ENCODE measurements around the gene GCN1.
"Not testable (repeated sequence)": the region's sequence is repeated elsewhere in the genome, so short reads cannot be mapped to it uniquely, and the experiment has no call there.

The GCN1 gene

DNA sequence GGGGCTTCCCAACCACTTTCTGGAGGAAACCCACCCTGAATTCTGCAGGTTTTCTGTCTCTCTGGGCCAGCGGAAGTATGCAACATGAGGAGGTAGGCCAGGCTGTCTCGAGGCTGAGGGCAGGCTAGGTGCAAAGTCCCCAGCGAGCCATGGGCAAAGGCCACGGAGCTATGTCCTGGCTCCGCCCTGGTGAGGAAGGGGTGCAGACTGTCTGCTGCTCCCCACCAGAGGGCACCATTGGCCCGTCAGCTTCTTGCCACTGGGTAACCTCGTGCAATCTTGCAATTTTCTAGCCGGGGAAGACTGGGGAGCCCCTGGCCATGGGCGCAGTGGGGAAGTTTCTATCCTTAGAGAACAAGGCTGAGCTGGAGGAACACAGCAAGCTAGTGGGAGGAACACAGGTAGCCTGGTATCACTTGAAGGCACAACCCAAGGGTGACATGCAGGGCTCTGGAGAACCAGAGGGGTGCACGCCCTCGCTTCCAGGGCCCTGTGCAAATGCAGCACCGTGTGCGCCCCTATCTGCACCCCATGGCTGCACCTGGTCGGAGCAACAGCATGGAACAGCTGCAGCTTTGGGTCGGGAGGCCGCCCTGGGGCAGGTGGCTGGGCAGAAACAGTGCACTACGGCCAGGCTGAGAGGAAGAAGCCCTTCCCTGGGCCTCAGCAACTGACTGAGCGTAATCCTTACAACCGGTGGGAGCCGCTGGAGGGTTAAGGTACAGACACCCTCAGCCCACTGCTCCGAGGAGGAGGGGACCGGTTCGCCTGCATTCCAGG, 34.0 kb upstream of the GCN1 start:
- peak; percentile 92 for DNase-seq

- DNase-seq, result no peak
Measured at GRCh38 chr12:120228041-120228290, 33.5 kb upstream of the GCN1 start.

GRCh38 chr12:120227233-120228040, 32.9 kb upstream of the GCN1 start:
- DNase-seq, result peak; percentile 83

DNA sequence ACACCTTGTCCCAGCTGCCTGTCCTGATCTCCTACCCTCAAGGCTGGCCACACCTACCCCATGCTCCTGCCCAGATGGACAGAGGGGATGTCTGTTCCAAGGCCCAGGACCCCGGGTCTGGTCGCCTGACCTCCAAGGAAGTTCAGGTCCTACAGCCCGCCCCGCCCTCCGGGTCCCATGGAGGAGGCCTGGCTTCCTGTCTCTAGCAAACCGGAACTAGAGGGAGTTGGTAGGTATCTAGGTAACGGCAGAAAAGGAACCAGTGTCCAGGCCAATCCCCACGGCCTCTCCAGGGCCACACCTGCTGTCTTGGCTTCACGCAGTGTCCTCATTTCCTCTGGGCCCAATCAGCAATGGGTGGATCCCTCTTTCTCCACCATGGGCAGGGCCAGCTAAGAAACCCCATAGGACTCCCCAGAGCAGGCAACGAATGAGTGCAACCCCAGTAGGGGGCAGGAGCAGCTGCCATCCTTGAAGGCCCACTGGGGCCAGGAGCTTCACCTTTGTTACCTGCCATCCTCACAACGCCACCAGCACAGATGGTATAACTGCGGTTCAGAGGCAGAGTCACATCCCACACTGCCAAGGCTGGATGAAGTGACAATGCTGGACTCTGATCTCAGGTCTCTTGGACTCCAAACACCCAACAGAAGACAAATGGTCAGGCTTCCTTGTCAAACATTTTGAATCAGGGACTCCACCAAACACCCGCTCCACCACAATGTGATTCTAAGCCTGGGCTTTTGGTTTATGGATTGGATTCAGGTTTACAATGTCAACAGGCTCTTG, 31.5 kb upstream of the GCN1 start:
- peak; percentile 96 for DNase-seq

DNA sequence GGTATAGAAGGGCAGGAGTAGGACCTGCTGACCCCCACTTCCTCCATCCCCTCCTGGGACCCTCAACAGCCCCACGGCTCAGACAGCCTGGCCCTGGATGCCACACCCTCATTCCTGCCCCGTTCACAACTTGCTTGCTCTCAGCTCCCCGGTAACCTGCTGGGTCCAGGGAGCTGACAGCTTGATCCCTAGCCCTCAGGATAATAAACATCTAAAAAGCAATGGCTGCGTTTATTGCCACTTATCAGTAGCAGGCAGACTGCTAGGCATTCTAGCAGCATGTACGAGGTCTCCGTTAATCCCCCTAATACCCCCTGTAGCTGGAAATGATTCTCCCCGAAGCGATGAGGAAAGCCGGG, 30.7 kb upstream of the GCN1 start:
- peak; percentile 85 for DNase-seq

DNA sequence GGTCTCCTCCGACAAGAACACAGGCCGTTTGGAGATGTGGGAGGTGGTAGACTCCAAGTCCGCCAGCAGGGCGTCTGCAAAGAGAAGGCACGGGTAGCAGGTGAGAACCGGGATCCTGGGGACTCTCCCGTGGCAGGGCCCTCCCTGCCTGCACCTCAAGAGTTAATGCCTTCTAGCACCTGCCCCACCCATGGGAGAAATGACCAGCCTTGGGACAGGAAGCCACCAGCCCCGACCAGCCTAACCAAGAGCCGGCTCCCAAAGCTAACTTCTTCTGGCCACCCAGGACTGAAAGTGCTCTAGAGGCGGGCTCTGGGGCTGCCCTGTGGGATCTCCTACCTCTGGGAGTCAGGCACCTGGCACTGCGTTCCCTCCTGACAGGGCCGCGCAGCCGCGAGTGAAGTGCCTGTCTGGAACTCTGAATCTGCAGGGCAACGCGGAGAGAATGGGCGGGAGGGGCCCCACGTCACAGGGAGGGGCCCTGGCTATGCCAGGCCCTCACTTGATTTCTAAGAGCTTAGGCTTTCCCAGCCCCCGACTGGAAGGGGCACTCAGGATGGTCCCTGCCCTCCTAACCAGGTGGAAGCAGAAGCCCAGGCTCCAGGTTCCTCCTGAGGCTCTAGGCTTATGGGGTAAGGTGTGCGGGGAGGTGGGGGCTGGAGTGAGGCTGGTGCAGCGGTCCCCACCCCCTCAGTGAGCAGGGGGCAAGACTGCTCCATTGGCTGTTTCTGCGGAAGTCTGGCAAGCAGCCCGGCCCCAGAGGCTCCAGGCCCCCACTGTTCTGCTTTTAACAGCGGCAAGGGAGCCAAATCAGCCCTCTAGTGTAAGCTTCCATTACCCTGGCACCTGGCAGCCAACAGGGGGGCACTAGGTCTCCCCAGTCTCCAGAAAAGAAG, 30.0 kb upstream of the GCN1 start:
- peak; percentile 94 for DNase-seq

GRCh38 chr12:120223458-120224303, 29.2 kb upstream of the GCN1 start:
- no peak for DNase-seq

DNA sequence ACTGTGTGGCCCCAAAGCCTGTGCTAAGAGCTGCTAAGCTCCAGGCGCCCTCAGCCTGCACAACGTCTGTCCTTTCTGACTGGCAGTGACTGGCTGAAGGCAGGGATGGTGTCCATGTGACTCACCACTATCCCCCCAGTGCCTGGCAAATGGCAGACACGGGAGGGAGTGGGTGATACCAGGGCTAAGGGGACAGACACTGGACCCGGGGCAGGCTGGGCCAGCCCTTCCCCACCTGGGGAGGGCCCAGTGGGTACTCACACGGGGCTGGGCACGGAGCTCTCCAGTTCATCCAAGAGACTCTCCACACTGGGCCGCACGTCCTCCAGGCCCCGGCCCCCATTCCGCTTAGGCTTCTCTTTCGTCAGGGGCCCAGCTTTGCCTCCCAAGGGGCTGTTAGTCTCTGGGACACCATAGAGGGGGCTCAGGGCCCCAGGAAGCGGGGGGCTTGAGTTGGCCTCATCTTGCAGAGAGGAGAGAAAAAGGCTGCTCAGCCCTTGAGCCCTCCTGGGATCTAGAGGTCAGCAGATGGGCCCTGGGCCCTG, 27.8 kb upstream of the GCN1 start:
- DNase-seq, result no peak

DNA sequence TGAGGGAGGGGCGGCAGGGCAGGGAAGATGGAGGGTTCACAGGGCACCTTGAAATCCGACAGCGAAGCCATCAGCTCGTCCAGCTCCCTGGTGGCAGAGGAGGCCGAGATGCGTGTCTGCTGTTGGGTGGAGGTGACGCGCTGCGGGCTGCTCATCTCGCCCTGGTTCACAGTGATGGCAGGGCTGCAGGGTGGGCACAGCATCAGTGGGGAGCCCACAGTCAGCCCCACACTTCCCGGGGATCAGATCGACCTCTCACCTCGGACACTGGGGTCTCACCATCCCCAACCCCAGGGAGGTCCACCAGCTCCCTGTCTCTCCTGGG, 27.0 kb upstream of the GCN1 start:
- DNase-seq, result no peak

- DNase-seq, result no peak
Measured at GRCh38 chr12:120220838-120221575, 26.5 kb upstream of the GCN1 start.

GRCh38 chr12:120218680-120219606, 24.4 kb upstream of the GCN1 start:
- DNase-seq, result no peak

DNA sequence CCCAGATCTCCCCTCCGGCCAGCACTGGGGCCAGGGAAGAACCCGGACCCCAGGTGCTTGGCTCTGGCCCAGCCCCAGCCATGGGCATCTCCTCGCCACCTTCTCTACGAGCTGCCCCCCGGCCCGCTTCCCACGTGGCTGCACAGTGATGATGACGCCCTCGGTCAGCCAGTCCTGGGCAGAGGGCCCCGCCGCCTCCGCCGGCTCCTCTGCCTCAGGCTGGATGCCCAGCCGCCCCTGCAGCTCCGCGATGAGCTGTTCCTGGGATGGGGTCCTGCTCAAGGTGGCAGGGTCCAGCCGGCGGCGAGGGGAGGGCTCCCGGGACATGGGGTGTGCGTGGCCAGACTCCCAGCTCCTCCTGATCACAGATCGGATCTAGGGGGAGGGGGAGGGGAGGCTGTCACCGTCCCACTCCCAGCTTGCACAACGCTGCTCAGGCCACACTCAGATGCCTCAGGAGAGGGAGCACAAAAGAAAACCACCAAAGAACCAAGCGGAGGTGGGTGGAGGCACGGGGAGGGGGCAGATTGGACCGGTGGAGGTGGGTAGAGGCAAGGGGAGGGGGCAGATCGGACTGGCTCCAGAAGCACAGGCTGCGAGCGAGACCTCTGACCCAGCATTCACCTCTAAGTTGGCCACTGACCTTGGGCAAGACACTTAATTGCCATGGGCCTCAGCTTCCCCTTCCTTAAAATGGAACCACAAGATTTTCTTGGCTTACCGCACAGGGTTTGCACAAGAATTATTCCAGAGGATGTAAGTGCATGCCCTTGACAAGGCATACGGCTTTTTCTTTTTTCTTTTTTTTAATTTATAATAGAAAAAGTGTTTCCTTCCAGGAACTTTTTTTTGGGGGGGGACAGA, 22.5 kb upstream of the GCN1 start:
- no peak for DNase-seq

DNA sequence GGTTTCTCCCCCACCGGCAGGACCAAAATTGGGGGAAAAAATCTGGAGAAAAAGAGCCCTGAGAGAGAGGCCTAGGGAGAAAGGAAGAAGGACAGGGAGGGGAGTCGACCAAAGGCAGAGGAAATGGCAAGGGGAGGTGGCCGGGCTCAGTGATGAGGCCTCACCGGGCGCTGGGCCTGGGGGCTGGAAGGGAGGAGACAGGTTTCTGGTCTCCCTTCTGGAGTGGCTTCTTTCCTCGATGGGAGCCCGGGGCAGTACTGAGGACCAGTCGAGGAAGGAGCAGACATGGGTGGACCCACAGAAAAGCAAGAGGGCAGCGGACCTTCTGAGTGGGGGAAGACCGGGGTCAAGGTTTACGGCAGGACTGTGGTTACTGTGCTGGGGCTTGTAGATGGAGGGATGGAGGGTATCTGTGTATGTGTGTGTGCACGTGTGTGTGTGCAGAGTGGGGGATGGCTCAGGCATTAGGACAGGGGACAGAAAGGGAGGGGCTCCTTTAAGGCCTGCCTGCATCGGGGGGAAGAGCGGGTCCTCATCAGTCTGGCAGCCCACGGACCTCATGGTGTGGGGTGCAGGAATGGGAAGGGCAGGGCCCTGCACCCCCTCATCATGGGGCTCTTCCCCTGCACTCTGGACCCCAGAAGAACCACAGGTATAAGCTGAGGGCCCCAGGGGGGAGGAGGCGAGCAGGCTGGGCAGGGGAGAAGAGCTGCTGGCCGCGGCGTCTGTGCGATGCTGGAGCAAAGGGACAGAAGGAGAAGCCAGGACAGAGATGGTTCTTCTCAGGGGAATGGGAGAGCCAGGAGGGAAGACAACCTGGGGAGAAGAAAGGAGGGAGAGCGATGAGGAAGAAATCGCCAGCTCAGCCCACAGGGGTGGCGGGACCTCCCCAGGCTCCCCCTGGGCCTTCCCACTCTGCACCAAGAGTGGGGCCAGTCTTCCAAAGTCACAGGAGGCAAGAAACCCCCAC, 21.5 kb upstream of the GCN1 start:
- no peak for DNase-seq

DNA sequence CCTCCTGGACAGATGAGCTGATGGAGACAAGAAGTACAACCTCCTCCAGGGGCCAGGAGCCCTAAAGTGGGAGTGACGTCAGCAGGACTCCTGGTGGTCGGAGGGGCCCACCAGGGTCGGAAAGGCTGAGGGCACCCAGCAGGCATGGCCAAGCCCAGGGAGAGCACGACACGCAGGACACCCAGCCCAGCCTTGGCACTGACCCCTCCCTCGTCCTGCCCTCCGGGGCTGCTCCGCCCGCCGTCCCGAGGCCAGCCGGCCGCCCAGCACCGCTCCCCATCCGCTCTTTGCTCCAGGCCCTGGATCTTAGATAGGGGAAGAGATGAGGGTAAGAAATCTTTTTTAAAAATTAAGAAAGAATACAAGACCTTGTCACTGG, 20.8 kb upstream of the GCN1 start:
- DNase-seq, result no peak

- no peak for DNase-seq
Measured at GRCh38 chr12:120214626-120215356, 20.3 kb upstream of the GCN1 start.

GRCh38 chr12:120213758-120214157, 19.2 kb upstream of the GCN1 start:
- DNase-seq, result no peak

- DNase-seq, result not testable (repeated sequence)
Measured at GRCh38 chr12:120213182-120213581, 18.7 kb upstream of the GCN1 start.
